Measurements from ENCODE around the gene F7. TPM values are rescaled to one million over a fixed set of nuclear protein-coding genes. Genes with fewer than 3 reads are reported as not detected.
A peak's percentile ranks its signal among the peaks of the same experiment; 100 is the strongest.

F7 gene
- total and polyA plus RNA-seq, 9 of the 15 experiments (the other 6 are each of a cell fraction or from before 2014, with no cell fraction given) = not detected

- no peaks in the 10 kb centered on the region for H4K20me1 ChIP-seq (replicated peaks; ENCODE audit: control insufficient read depth, insufficient read depth, low read length)
- DNase-seq (ENCODE audit: extremely low read depth in 1 of 4, low spot score in 3 of 4) = no peak
- H3K4me1 ChIP-seq (replicated peaks in 1 of 2; ENCODE audit: control insufficient read depth in 2 of 2, insufficient read depth in 2 of 2, low read length in 2 of 2) = peaks cover 0 to 9% of the 10 kb centered on the region in 2 experiments; a peak in 2 of 5 replicates
- TF ChIP-seq ZNF507 (tag; conservative IDR thresholded peaks at IDR 0.05) (0 out of 2 replicates have a peak, but pooled peaks have one; percentile 3), NFE2L1 (tag; IDR thresholded peaks at IDR 0.05; ENCODE audit: borderline replicate concordance, low read depth) (no peak), LEF1 (IDR thresholded peaks at IDR 0.05) (no peak)
- 84% methylated on average over 9 of the region's 10 CpGs for WGBS (ENCODE audit: insufficient coverage, low coverage, missing lambda C conversion rate)
- no peak overlapping the region for H3K4me2 ChIP-seq (ENCODE audit: insufficient read depth, low read length)
- no peaks in the 10 kb centered on the region for H3K79me2 ChIP-seq (ENCODE audit: control insufficient read depth, insufficient read depth, low read length)
- no peak overlapping the region for H3K4me3 ChIP-seq
- H3K9me1 ChIP-seq (ENCODE audit: control insufficient read depth, insufficient read depth, low read length) = no peaks in the 10 kb centered on the region
- ATAC-seq = no peak
- no peak overlapping the region for H3K27ac ChIP-seq (ENCODE audit: extremely low read depth, low read depth, low read length)
- no peaks in the 10 kb centered on the region for H3K9me3 ChIP-seq (replicated peaks; ENCODE audit: control insufficient read depth, insufficient read depth, low read depth, low read length)
- intact Hi-C loops (cut with micrococcal nuclease) = no loop called here
- no peaks in the 10 kb centered on the region for H3K27me3 ChIP-seq (ENCODE audit: control insufficient read depth in 2 of 2, insufficient read depth in 2 of 2, low read length in 2 of 2)
- no TSS peak for BruUV-seq (replicated peaks)
- in situ Hi-C loops (cut with MboI) = no loop called here
- no peak overlapping the region for H3K9ac ChIP-seq (ENCODE audit: insufficient read depth in 1 of 2, low read depth in 2 of 2, low read length in 2 of 2)
- H3K36me3 ChIP-seq (ENCODE audit: control insufficient read depth, insufficient read depth, low read length) = peaks cover 15% of the 10 kb centered on the region; the same call in 2 of the 3 replicates
- CTCF ChIA-PET (ENCODE audit: low intra/inter-chr PET ratio) = no interaction called here
- H2AFZ ChIP-seq (ENCODE audit: low read depth, low read length) = no peak overlapping the region
- FAIRE-seq = no peak
- POLR2A ChIA-PET = no interaction called here
Observed at GRCh38 chr13:113167155-113167554, 61.6 kb downstream of the F7 start.

- no peak overlapping the region for H3K4me3 ChIP-seq
- BruUV-seq (replicated peaks) = no TSS peak
Observed at GRCh38 chr13:113167575-113167974, 62.0 kb downstream of the F7 start.

More at GRCh38 chr13:113167575-113167974, 62.0 kb downstream of the F7 start:
- in situ Hi-C loops (cut with MboI) (no loop called here), intact Hi-C loops (cut with micrococcal nuclease) (no loop called here)
- Histone ChIP-seq H3K79me2 (ENCODE audit: control insufficient read depth, insufficient read depth, low read length) (no peaks in the 10 kb centered on the region), H3K36me3 (ENCODE audit: control insufficient read depth, insufficient read depth, low read length) (peaks cover 19% of the 10 kb centered on the region; the same call in 2 of the 3 replicates), H3K9me3 (replicated peaks; ENCODE audit: control insufficient read depth, insufficient read depth, low read depth, low read length) (no peaks in the 10 kb centered on the region), H3K9me1 (ENCODE audit: control insufficient read depth, insufficient read depth, low read length) (no peaks in the 10 kb centered on the region), H3K9ac (ENCODE audit: insufficient read depth in 1 of 2, low read depth in 2 of 2, low read length in 2 of 2) (no peak overlapping the region), H2AFZ (ENCODE audit: low read depth, low read length) (no peak overlapping the region), H3K4me2 (ENCODE audit: insufficient read depth, low read length) (no peak overlapping the region), H3K27ac (ENCODE audit: extremely low read depth, low read depth, low read length) (no peak overlapping the region), H3K27me3 (ENCODE audit: control insufficient read depth in 2 of 2, insufficient read depth in 2 of 2, low read length in 2 of 2) (no peaks in the 10 kb centered on the region), H3K4me1 (replicated peaks in 1 of 2; ENCODE audit: control insufficient read depth in 2 of 2, insufficient read depth in 2 of 2, low read length in 2 of 2) (peaks cover 0 to 11% of the 10 kb centered on the region in 2 experiments; a peak in 2 of 5 replicates), H4K20me1 (replicated peaks; ENCODE audit: control insufficient read depth, insufficient read depth, low read length) (no peaks in the 10 kb centered on the region)
- FAIRE-seq (no peak), ATAC-seq (no peak), DNase-seq (ENCODE audit: extremely low read depth in 1 of 4, low spot score in 3 of 4) (no peak)
- 93% methylated on average over 2 of the region's 3 CpGs for WGBS (ENCODE audit: insufficient coverage, low coverage, missing lambda C conversion rate)
- ChIA-PET POLR2A (no interaction called here), CTCF (ENCODE audit: low intra/inter-chr PET ratio) (no interaction called here)
- TF ChIP-seq XRCC5 (IDR thresholded peaks at IDR 0.05; ENCODE audit: low read depth, low read length) = no peak
- no peak for TF ChIP-seq EGR1 (conservative IDR thresholded peaks at IDR 0.05)
- no peak for TF ChIP-seq GATAD2B (IDR thresholded peaks at IDR 0.05; ENCODE audit: borderline replicate concordance)
- TF ChIP-seq GTF2F1 (IDR thresholded peaks at IDR 0.05; ENCODE audit: low read depth, low read length) = no peak
- no peak for TF ChIP-seq ZNF224 (CRISPR knock-in tag; IDR thresholded peaks at IDR 0.05)
- TF ChIP-seq SMARCA5 (IDR thresholded peaks at IDR 0.05) = no peak
- no peak for TF ChIP-seq ZNF232 (CRISPR knock-in tag; IDR thresholded peaks at IDR 0.05)
- TF ChIP-seq ZNF507 (tag; conservative IDR thresholded peaks at IDR 0.05) = peak; percentile 99
- TF ChIP-seq POLR2A (conservative IDR thresholded peaks at IDR 0.05) = no peak
- no peak for TF ChIP-seq ZKSCAN3 (CRISPR knock-in tag; IDR thresholded peaks at IDR 0.05)
- TF ChIP-seq ZNF354B (CRISPR knock-in tag; IDR thresholded peaks at IDR 0.05) = peak; percentile 84
- no peak for TF ChIP-seq ETV1 (tag; conservative IDR thresholded peaks at IDR 0.05; ENCODE audit: low read depth)
